ENCODE results near the gene KRT16.

DNA sequence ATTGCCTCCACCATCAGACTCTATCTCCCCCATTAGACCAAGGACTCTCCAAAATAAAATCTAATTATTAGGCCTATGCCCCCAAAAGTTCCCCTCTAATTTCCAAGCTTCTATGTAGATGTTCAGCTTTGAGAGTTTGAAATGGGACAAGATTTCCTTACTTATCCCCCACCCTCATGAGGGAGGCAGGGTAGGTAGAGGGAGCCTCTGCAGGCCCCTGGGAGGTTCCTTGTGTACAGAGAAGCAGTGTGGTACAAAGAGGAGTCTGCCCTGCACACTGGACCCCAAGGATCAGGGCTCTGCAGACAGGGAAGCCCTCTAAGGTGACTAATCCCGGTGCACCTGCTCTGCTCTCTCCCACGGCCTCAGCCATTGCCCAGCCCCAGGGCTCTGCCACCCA is 9.3 kb upstream of the KRT16 start:
- TF ChIP-seq, protein P1, sequence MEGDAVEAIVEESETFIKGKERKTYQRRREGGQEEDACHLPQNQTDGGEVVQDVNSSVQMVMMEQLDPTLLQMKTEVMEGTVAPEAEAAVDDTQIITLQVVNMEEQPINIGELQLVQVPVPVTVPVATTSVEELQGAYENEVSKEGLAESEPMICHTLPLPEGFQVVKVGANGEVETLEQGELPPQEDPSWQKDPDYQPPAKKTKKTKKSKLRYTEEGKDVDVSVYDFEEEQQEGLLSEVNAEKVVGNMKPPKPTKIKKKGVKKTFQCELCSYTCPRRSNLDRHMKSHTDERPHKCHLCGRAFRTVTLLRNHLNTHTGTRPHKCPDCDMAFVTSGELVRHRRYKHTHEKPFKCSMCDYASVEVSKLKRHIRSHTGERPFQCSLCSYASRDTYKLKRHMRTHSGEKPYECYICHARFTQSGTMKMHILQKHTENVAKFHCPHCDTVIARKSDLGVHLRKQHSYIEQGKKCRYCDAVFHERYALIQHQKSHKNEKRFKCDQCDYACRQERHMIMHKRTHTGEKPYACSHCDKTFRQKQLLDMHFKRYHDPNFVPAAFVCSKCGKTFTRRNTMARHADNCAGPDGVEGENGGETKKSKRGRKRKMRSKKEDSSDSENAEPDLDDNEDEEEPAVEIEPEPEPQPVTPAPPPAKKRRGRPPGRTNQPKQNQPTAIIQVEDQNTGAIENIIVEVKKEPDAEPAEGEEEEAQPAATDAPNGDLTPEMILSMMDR (IDR thresholded peaks at IDR 0.05), result no peak
- TF ChIP-seq POLR2AphosphoS5 (IDR thresholded peaks at IDR 0.05), result no peak
